CD4-positive, alpha-beta T cell treated with Interleukin-2 at 100 ng/mL for 4 hours (primary cell): ENCODE results near the gene FAHD1.

Experiments used
- DNase-seq: peaks from one replicate; pipeline ENCODE4 v3.0.0-alpha.2; 2020; ENCODE audit warnings: low spot score

The FAHD1 gene

DNA sequence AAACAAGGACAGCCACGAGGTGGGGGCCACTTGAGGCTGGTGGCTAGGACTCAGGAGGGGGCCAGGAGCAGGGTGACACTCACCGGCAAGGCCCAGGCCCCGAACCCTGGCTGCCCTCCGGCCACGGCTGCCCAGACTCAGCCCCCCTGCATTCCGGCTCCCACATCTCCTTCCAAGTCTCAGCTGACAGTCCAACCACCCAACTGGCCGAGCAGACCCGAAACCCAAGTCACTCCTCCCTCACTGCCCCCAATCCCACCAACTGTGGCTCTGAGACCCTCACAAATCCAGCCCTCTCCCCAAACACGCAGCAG, 9.8 kb upstream of the FAHD1 start:
- no peak for DNase-seq

DNA sequence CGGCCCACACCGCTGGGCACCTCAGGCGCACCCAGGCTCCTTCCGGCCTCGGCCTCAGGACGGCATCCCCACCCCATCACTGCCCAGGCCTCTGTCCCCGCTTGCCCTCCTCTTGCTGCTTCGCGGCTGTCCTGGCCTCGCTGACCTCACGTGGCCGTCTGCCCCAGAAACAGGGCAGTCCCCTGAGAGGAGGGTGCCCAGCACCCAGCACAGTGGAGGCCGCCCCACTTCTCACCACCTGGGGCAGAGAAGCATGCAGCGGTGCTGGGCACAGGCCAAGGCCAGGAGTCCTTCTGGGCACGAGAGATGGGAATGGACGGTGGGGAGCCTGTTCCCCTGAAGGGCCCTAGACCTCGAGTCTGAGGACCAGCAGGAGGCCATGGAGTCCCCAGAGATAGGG, 9.3 kb upstream of the FAHD1 start:
- DNase-seq: no peak

DNA sequence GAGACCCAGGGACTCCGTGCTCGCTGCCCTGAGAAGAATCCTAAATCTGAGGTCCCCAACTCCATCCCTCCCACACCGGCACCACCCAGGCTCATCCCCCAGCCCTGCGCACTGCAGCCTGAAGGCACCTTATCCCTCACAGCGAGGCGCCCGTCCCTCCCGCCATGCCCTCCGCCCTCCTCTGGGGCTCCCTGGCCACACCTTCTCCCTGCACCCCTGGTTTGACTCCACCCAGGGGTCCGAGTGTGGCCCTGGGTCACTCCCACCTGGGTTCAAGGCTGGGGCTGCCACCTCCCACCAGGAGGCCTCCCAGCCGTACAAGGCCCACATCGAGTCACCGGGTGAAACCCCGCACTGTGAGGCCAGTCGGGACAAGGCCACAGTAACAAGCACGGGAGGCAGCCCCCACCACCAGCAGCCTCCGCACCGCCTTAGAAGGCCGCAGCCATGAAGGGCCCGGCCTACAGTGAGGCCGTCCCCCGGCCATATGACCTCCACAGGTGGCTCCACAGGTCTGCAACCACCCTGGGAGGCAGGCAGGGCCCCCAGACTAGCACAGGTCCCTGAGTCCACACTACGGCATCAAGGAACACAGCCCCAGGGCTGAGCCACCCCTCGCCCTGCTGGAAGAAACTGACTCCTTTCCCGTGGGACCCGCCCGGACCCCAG, 8.7 kb upstream of the FAHD1 start:
- no peak for DNase-seq

DNA sequence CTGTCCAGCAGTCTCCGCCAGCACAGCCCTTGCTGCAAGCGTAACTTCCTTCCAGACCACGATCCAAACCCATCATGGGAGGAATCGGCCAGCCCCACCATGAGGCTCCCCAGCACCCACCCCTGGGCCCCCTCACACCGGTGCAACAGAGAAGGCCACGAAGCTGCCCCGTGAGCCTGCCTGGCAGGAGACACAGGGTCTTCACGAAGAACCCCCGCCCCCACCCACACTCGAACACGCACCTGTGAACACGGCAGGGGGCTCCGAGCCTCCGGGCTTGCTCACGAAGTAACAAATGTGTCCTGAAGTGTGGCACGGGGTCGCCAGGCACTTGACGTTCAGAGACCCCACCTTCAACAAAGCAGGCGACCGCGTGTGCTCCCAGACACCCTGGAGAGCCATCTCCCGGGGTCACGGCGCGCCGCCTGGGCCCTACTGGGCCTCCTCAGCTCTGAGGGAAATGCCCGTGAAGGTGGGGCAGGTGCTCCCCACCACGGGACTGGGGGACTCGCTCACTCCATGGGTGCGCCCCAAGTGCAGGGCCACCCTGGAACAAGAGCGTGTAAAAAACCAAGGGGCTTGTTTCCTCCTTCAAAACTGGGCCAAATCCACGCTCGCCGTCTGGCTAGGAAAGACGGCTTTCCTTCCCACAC, 8.0 kb upstream of the FAHD1 start:
- DNase-seq: no peak

DNA sequence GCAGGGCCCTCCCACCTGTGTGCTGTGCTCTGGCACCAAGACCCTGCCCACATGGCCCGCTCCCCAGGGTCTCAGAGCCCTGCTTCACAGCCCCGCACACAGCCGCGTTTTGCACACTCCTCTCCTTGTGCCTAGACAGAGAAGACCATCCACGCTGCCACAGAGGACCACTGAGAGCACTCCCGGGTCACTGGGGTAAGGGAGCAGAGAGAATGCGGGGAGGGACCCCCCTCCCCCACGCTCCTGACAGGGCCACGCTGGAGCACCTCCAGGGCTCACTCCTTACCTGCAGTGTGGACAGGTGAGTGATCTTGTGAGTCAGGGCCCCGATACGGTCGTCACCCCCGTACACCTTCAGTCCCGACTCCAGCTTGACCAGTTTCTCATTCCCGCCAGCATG, 7.4 kb upstream of the FAHD1 start:
- no peak for DNase-seq

DNA sequence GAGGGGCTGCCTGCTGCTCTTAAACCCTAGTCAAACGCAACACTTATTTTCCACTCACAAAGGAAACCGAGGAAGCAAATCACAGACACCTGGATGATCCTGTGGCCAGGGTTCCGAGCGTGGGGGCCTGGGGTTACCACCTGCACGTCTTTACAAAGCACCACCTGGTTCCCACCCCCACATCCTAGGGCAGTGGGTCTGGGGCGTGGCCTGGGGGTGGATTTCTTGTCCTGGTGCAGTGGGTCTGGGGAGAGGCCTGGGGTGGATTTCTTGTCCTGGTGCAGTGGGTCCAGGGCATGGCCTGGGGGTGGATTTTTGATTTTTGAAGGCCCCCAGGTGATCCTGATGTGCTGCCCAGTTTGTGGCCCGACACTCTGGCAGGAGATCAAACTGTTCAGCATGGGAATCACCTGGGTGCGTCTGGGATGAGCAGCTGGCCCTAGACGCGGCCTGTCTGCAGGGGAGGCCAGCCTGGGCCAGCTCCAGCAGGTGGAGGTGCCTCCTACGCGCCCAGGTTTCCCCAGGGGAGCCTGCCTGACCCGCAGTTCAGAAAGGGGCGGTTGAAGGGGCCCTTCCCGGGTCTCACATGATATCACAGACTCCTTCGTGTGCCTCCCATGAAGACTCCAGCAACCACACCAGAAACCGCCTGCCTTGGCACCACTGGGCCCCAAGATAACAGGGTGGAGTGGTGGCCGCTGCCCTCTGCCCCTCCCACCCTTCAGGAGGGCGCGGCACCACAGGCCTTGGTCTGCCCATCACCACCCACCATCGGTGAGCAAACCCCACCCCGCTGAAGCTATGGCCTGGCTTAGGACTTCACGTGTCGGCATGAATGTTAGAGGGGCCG, 6.7 kb upstream of the FAHD1 start:
- DNase-seq: no peak

GRCh38 chr16:1820946-1821290, 6.1 kb upstream of the FAHD1 start:
- no peak for DNase-seq

DNA sequence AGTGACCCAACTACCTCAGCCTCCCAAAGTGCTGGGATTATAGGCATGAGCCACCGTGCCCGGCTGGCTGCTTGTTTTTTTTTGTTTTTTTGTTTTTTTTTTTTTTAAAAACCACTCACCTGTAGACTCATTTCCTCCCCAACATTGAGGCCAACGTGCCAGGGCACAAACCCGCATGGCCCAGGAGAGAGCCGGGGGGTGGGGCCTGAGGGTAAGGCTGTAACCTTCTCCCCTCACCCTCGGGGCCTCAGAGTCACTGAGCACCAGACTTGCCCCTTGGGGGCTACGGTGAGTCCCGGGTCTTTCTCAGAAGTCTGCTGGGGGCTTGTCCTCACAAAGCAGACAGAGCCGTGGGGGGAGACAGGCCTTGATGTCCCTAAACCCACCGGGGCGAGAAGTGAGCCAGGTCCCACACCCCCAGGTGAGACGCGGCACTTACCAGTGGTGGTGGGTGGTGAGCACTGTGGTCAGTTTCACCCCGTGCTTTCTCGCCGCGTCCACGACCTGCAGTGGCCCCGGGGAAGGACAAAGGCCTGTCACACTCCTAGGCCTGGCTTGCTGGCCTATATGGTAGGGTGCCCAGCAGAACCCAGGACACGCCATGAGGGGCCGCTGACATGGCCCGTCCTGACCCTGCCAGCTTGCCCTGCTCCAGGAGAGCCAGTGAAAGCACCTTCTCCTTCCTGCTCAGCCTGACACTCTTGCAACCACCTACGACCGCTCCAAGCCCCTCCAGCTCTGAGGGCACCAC, 5.0 kb upstream of the FAHD1 start:
- DNase-seq: no peak

DNA sequence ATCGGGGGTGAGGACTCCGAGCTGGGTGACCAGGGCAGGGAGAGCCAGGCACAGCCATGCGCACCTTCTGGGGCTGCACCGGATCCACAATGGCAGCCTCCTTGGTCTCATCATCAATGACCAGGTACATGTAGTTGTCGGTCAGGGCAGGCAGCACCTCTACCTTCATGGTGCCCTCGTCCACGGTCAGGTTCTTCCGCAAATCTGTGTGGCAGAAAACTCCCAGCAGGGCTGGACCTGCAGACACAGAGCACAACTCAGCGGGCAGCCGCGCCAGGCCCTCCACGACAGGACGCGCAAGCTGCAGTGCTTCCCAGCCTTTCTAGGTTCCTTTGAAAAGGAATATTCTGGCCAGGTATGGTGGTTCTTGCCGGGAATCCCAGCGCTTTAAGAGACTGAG, 4.2 kb upstream of the FAHD1 start:
- DNase-seq: no peak

GRCh38 chr16:1823821-1824220, 3.2 kb upstream of the FAHD1 start:
- DNase-seq: no peak

- no peak for DNase-seq
These were observed 1.6 kb upstream of the FAHD1 start for GRCh38 chr16:1825381-1825863.

- DNase-seq: peak; percentile 68
These were observed 929 bp upstream of the FAHD1 start for GRCh38 chr16:1825864-1826690.

DNA sequence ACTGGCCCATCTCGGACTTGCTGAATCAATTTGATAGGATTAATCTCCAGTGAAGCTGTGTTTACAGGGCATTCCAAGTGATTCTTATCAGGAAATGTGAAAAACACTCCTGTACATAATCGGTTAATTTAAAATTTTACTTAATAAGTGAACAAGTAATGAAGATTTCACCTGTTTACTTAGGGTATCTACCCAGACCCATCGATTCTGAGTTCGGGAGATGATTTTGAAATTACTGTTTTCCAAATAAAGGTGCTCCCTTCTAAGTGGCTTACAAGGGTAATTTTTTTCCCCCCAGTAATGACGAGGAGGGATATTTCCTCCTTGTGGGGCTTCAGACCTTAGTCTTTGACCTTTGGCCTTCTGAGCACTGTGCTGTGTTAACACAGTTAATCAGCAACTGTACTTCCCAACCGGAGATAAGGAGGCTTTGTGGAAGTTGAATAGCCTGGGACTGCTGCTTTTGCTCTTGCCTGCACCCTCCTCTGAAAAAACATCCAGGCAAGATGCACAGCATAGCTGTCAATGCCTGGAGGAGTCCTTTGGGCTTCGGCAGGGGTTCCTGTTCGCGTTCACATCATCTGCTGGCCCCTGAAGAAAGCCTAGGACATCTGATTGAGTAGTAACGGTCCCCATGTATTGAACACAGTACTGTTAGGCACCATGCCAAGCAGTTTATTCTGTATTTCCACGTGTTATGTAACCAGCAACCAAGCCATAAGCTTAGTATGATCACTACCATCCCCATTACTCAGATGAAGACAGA, 1.8 kb downstream of the FAHD1 start:
- no peak for DNase-seq

GRCh38 chr16:1830213-1830612, 3.2 kb downstream of the FAHD1 start:
- no peak for DNase-seq

DNA sequence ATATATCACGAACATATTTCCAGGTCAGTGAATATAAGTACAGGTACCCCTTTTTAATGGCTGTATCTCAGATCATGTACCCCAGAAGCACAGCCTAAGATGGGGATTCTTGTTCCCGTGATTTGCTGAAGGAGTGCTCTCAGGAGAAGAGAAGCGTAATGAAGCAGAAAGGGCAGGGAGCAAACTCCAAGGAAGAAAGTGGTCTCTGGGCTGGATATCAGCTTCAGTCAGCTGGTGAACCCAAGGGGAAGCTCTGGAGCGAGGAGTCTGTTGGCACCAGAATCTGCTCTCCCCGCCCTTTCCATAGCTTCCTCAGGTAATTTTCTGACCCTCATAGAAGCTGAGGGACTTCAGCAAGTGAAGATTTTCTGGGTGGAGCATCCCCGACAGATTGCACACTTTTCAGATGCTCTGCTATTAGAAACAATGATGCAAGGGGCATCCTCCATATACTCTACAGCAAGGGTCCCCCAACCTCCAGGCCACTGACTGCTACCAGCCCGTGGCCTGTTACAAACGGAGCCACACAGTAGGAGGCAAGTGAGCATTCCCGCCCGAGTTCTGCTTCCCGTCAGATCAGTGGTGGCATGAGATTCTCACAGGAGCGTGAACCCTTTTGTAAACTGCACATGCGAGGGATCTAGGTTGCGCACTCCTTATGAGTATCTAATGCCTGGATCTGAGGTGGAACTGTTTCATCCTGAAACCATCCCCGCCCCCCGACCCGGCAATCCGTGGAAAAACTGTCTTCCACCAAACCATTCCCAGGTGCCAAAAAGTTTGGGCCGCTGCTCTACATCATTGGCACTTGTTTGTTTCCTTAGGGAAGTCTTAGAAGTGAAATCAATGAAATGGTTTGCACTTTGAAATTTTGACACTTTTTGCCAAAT, 4.4 kb downstream of the FAHD1 start:
- no peak for DNase-seq

DNA sequence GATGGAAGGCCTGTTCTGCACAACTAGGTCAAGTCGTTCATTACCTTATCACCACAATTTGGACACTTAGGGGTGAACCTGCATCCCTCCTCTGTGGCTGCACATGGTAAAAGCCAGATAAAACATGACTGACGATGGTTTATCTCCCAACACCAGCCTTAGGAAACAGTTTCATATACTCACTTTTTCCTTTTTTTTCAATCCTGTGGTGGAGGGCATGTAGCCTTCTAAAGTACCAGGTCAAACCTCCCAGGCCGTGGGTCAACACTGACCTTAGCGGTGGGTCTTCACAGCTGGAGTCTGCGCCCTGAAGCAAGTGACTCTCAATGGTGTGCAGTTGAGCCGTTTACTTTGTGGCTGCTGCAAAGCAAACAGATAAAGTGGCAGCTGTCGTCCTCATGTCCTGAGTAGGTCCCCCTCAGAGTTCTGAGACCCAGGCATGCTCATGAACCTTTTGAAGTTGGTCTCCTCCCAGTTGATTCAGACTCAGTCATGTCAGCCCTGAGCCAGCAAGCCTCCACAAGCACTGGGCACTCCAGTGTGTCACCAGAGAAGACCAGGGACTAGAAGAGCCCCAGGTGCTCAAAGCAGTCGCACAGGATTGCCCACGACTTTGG, 5.9 kb downstream of the FAHD1 start:
- no peak for DNase-seq

DNA sequence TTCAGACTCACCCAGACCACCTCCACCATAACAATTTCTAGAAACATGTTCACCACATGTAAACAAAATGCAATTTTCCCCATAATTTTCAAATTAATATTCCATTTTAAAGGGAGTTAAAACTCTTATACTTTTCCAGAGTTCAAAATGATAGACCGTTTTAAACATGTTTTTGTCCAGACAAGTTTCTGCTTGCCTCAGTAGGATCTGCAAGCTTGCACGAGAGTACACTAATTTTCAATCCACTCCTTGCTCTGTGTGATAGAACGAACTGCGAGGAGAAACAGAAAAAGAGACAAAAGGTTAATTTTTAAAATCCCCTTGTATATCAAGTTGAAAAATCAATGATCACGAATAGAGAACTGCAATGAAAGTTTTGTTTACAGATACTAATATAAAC, 7.1 kb downstream of the FAHD1 start:
- no peak for DNase-seq

DNA sequence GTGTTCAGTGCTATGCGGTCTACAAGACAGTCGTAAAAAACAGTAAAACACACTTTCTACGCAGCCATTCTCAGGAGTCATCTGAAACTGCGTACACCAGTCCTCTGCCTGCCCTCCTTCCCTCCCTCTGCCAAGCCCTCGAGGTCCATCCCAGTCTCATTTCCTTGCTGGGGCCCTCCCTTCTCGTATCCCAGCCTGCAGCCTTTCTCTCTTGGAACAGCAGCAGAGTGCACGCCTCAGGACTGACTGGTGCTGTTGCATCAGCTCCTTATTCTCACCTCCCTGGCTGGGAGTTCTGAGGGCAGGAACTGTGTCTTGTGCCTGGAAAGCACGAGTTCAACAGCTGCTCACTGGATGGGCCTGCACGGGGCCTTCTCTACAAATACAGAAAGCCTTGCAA, 12.5 kb downstream of the FAHD1 start:
- DNase-seq: no peak

- no peak for DNase-seq
These were observed 19.0 kb downstream of the FAHD1 start for GRCh38 chr16:1845985-1846384.
